Hematopoietic multipotent progenitor cell treated with erythropoietin and hydrocortisone succinate and interleukin-3 and kit ligand, for 6 days (in vitro differentiated cells): ENCODE measurements around the gene IL4.

ENCODE experiments used
- DNase-seq: peaks from one replicate; pipeline ENCODE4 v3.0.0-alpha.2; 2015

IL4 gene

GRCh38 chr5:132704875-132705274 lies 31.1 kb downstream of the IL4 start:
- no peak for DNase-seq

GRCh38 chr5:132708645-132709044 lies 34.9 kb downstream of the IL4 start:
- DNase-seq: no peak

GRCh38 chr5:132714456-132715307 lies 40.9 kb downstream of the IL4 start:
- DNase-seq: peak; percentile 64

DNA sequence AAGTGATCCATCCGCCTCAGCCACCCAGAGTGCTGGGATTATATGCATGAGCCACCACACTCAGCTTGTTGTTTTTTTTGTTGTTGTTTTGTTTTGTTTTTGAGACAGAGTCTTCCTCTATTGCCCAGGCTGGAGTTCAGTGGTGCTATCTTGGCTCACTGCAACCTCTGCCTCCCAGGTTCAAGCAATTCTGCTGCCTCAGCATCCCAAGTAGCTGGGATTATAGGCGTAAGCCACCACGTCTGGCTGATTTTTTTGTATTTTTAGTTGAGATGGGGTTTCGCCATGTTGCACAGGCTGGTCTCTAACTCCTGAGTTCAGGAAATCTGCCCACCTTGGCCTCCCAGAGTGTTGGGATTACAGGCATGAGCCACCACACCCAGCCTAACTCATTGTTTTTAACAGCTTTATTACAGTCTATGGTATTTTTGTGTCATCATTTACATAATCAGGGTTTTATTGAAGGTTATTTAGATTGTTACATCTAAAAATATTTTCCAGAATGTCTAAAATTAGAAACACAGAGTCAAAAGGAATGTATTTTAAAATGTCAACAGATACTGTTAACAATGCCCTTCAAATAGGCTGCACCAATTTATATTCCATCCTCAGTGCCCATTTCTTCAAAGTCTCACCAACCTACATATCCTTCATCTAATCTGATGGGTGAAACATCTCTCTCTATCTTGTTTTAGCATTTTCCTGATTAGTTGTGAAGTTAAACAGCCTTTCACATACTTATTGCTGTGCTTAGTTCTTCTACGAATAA lies 44.9 kb downstream of the IL4 start:
- DNase-seq: no peak

DNA sequence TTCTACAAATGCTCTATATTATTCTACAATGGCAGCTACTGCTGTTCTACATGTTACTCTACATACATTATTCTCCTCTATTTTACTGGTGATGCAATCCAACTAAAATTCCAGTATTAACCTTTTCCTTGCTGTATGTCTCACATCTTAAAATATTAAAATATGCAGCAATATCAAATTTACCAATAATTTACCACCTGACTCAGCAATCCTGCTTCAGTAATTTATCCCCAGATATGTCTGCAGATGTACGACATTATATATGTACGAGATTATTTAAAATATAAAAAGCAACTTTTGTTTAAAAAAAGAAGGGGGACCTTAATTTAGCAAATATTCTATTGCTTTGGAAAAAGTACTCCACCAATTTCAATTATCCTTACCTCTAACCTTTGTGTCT lies 52.0 kb downstream of the IL4 start:
- DNase-seq: no peak

DNA sequence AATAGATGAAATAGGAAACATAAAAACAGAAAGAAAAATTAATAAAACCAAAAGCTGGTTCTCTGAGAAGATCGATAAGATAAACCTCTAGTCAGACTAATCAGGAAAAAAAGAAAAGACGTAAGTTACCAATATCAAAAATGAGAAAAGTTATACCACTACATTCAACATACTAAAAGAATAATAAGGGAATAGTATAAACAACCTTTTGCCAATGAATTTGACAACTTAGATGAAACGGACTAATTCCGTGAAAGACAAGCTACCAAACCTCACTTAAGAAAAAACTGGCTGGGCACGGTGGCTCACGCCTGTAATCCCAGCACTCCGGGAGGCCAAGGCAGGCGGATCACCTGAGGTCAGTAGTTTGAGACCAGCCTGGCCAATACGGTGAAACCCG lies 56.1 kb downstream of the IL4 start:
- DNase-seq: no peak
